IPS-20b (cell line): ENCODE data around the gene EPN3.

Experiments used
- H3K27ac ChIP-seq: one replicate; pipeline ENCODE4 v1.5.1; 2013; ENCODE audit warnings: low read length
- H3K27me3 ChIP-seq: 2 replicates; pipeline ENCODE4 v1.6.1; 2013; ENCODE audit warnings: mild to moderate bottlenecking, low read length, inconsistent platforms; ENCODE audit not compliant: insufficient read depth
- H3K36me3 ChIP-seq: 2 replicates; pipeline ENCODE4 v1.6.1; 2013; ENCODE audit warnings: low read depth, mild to moderate bottlenecking, inconsistent platforms, low read length, moderate library complexity; ENCODE audit not compliant: insufficient read depth
- H3K4me1 ChIP-seq: 2 replicates; pipeline ENCODE4 v1.6.1; 2013; ENCODE audit warnings: mild to moderate bottlenecking, control low read depth, inconsistent platforms, low read length, moderate library complexity; ENCODE audit not compliant: insufficient read depth
- H3K4me3 ChIP-seq: 2 replicates; pipeline ENCODE4 v1.5.1; 2013; ENCODE audit warnings: mild to moderate bottlenecking, low read length, inconsistent platforms
- H3K9ac ChIP-seq: 2 replicates; pipeline ENCODE4 v1.6.1; 2013; ENCODE audit warnings: low read depth, mild to moderate bottlenecking, inconsistent platforms, low read length, moderate library complexity
- H3K9me3 ChIP-seq: 2 replicates; pipeline ENCODE4 v1.6.1; 2013; ENCODE audit warnings: mild to moderate bottlenecking, low read depth, low read length, inconsistent platforms; ENCODE audit not compliant: insufficient read depth

EPN3 gene

GRCh38 chr17:50513495-50513894 is 19.0 kb upstream of the EPN3 start:
- Histone ChIP-seq H3K36me3 (no peaks in the 10 kb centered on the region), H3K9me3 (no peaks in the 10 kb centered on the region), H3K27ac (no peak overlapping the region), H3K4me1 (0 out of 2 replicates have a peak, but pooled peaks cover 7% of the 10 kb centered on the region), H3K4me3 (no peak overlapping the region), H3K27me3 (no peaks in the 10 kb centered on the region), H3K9ac (no peak overlapping the region)

GRCh38 chr17:50514388-50514787 is 18.1 kb upstream of the EPN3 start:
- Histone ChIP-seq H3K36me3 (no peaks in the 10 kb centered on the region), H3K4me1 (0 out of 2 replicates have a peak, but pooled peaks cover 3% of the 10 kb centered on the region), H3K9me3 (no peaks in the 10 kb centered on the region), H3K27me3 (no peaks in the 10 kb centered on the region), H3K27ac (no peak overlapping the region), H3K9ac (no peak overlapping the region), H3K4me3 (no peak overlapping the region)

- Histone ChIP-seq H3K36me3 (no peaks in the 10 kb centered on the region), H3K9me3 (no peaks in the 10 kb centered on the region), H3K4me1 (0 out of 2 replicates have a peak, but pooled peaks cover 3% of the 10 kb centered on the region), H3K9ac (no peak overlapping the region), H3K27ac (no peak overlapping the region), H3K27me3 (no peaks in the 10 kb centered on the region), H3K4me3 (no peak overlapping the region)
Observed at GRCh38 chr17:50514936-50515702, 17.4 kb upstream of the EPN3 start.

- no peak overlapping the region for H3K27ac ChIP-seq
- no peaks in the 10 kb centered on the region for H3K9me3 ChIP-seq
- H3K4me1 ChIP-seq, result 0 out of 2 replicates have a peak, but pooled peaks cover 3% of the 10 kb centered on the region
- H3K36me3 ChIP-seq, result no peaks in the 10 kb centered on the region
- H3K9ac ChIP-seq, result no peak overlapping the region
- no peaks in the 10 kb centered on the region for H3K27me3 ChIP-seq
- H3K4me3 ChIP-seq, result no peak overlapping the region
Observed at GRCh38 chr17:50517011-50517410, 15.5 kb upstream of the EPN3 start.

- no peak overlapping the region for H3K4me3 ChIP-seq
- H3K36me3 ChIP-seq, result no peaks in the 10 kb centered on the region
- no peak overlapping the region for H3K27ac ChIP-seq
- no peaks in the 10 kb centered on the region for H3K9me3 ChIP-seq
- 0 out of 2 replicates have a peak, but pooled peaks cover 3% of the 10 kb centered on the region for H3K4me1 ChIP-seq
- H3K9ac ChIP-seq, result no peak overlapping the region
- H3K27me3 ChIP-seq, result no peaks in the 10 kb centered on the region
Observed at GRCh38 chr17:50517504-50518383, 14.8 kb upstream of the EPN3 start.

- Histone ChIP-seq H3K36me3 (no peaks in the 10 kb centered on the region), H3K27ac (no peak overlapping the region), H3K4me1 (0 out of 2 replicates have a peak, but pooled peaks cover 3% of the 10 kb centered on the region), H3K9ac (no peak overlapping the region), H3K4me3 (no peak overlapping the region), H3K27me3 (no peaks in the 10 kb centered on the region), H3K9me3 (no peaks in the 10 kb centered on the region)
Observed at GRCh38 chr17:50518384-50519023, 14.0 kb upstream of the EPN3 start.

GRCh38 chr17:50519141-50519834 is 13.2 kb upstream of the EPN3 start:
- no peak overlapping the region for H3K4me3 ChIP-seq
- H3K36me3 ChIP-seq, result no peaks in the 10 kb centered on the region
- H3K9me3 ChIP-seq, result no peaks in the 10 kb centered on the region
- no peak overlapping the region for H3K27ac ChIP-seq
- no peak overlapping the region for H3K9ac ChIP-seq
- 0 out of 2 replicates have a peak, but pooled peaks cover 3% of the 10 kb centered on the region for H3K4me1 ChIP-seq
- H3K27me3 ChIP-seq, result no peaks in the 10 kb centered on the region

- H3K9me3 ChIP-seq, result no peaks in the 10 kb centered on the region
Observed at GRCh38 chr17:50520483-50520882, 12.1 kb upstream of the EPN3 start.

GRCh38 chr17:50521514-50521913 is 11.0 kb upstream of the EPN3 start:
- Histone ChIP-seq H3K27ac (no peak overlapping the region), H3K4me1 (no peaks in the 10 kb centered on the region), H3K9me3 (no peaks in the 10 kb centered on the region), H3K27me3 (no peaks in the 10 kb centered on the region), H3K9ac (no peak overlapping the region), H3K4me3 (no peak overlapping the region), H3K36me3 (no peaks in the 10 kb centered on the region)

More at GRCh38 chr17:50520483-50520882, 12.1 kb upstream of the EPN3 start:
- no peak overlapping the region for H3K4me3 ChIP-seq
- no peaks in the 10 kb centered on the region for H3K36me3 ChIP-seq
- H3K9ac ChIP-seq, result no peak overlapping the region
- H3K4me1 ChIP-seq, result no peaks in the 10 kb centered on the region
- H3K27me3 ChIP-seq, result no peaks in the 10 kb centered on the region
- no peak overlapping the region for H3K27ac ChIP-seq

- Histone ChIP-seq H3K4me1 (no peaks in the 10 kb centered on the region; the same call in 1 of the 2 replicates), H3K4me3 (no peak overlapping the region), H3K36me3 (no peaks in the 10 kb centered on the region), H3K9ac (no peak overlapping the region), H3K27ac (no peak overlapping the region), H3K9me3 (no peaks in the 10 kb centered on the region), H3K27me3 (no peaks in the 10 kb centered on the region)
Observed at GRCh38 chr17:50522766-50523165, 9.8 kb upstream of the EPN3 start.

- Histone ChIP-seq H3K9ac (no peak overlapping the region), H3K9me3 (no peaks in the 10 kb centered on the region), H3K27me3 (no peaks in the 10 kb centered on the region), H3K4me3 (no peak overlapping the region), H3K36me3 (no peaks in the 10 kb centered on the region), H3K4me1 (no peaks in the 10 kb centered on the region; the same call in 1 of the 2 replicates), H3K27ac (no peak overlapping the region)
Observed at GRCh38 chr17:50523208-50523607, 9.3 kb upstream of the EPN3 start.
